K562 (cell line): Measurements from ENCODE around the gene ST8SIA2. TPM values are rescaled to one million over a fixed set of nuclear protein-coding genes. Genes with fewer than 3 reads are reported as not detected.

Source experiments
- AFF4 ChIP-seq: sonication (generic); formaldehyde crosslinking; IDR thresholded peaks from 2 replicates; pipeline ENCODE4 v1.8.0; 2023; ENCODE audit warnings: mild to moderate bottlenecking, missing genetic modification reagents
- C11orf30 ChIP-seq: fragments of 450-650 bp; IDR thresholded peaks from 2 replicates; pipeline ENCODE4 v1.6.1; 2016; ENCODE audit warnings: low read depth, mild to moderate bottlenecking
- CXXC5 ChIP-seq: fragments of 250-450 bp; sonication (Bioruptor Pico); IDR thresholded peaks from 2 replicates; pipeline ENCODE4 v1.8.0; 2022; ENCODE audit warnings: inconsistent platforms, mild to moderate bottlenecking, moderate library complexity
- EP300 ChIP-seq: IDR thresholded peaks from 2 replicates; pipeline ENCODE4 v1.6.1; 2012; ENCODE audit warnings: low read length, improper control_type of control experiment
- FOSL1 ChIP-seq: fragments of 200-800 bp; sonication (Bioruptor generic); conservative IDR thresholded peaks from 2 replicates; pipeline ENCODE4 v1.6.1; 2016; ENCODE audit warnings: missing genetic modification characterization, missing compliant biosample characterization
- JUNB ChIP-seq: fragments of 450-650 bp; formaldehyde crosslinking; conservative IDR thresholded peaks from 2 replicates; pipeline ENCODE4 v1.4.0; 2020; ENCODE audit warnings: mild to moderate bottlenecking
- NONO ChIP-seq, 2 experiments: fragments of 200-400 bp in 1 of 2; fragments of 450-650 bp in 1 of 2; formaldehyde crosslinking in 1 of 2; IDR thresholded peaks; 2 replicates each; pipeline ENCODE4 v1.6.1; 2017; ENCODE audit warnings: low read depth in 2 of 2, mild to moderate bottlenecking in 2 of 2, moderate library complexity in 2 of 2, low read length in 1 of 2
- NR2C2 ChIP-seq, 2 experiments: fragments of 200-800 bp in 1 of 2; sonication (Bioruptor generic) in 1 of 2; sonication (generic) in 1 of 2; formaldehyde crosslinking in 1 of 2; IDR thresholded peaks; 2 replicates each; pipeline versions ENCODE4 v1.6.1 to v1.8.0; 2016 to 2022; ENCODE audit warnings: mild to moderate bottlenecking in 1 of 2, missing compliant biosample characterization in 1 of 2, missing genetic modification characterization in 1 of 2, missing genetic modification reagents in 1 of 2
- NR4A1 ChIP-seq, 2 experiments: fragments of 250-450 bp in 1 of 2; fragments of 450-650 bp in 1 of 2; sonication (Bioruptor Pico) in 1 of 2; IDR thresholded peaks; 2 replicates each; pipeline versions ENCODE4 v1.4.0 to v1.6.1; 2016 to 2020; ENCODE audit warnings: mild to moderate bottlenecking in 2 of 2, missing compliant biosample characterization in 1 of 2, missing genetic modification characterization in 1 of 2, moderate library complexity in 1 of 2
- STAT6 ChIP-seq: sonication (generic); formaldehyde crosslinking; IDR thresholded peaks from 2 replicates; pipeline ENCODE4 v1.8.1; 2023; ENCODE audit warnings: mild to moderate bottlenecking, missing genetic modification reagents
- TEAD2 ChIP-seq: fragments of 450-650 bp; IDR thresholded peaks from 2 replicates; pipeline ENCODE4 v1.6.1; 2016; ENCODE audit warnings: missing genetic modification characterization, control low read depth, missing compliant biosample characterization
- ZNF212 ChIP-seq: fragments of 450-650 bp; formaldehyde crosslinking; IDR thresholded peaks from 2 replicates; pipeline ENCODE4 v1.4.0; 2020; ENCODE audit warnings: mild to moderate bottlenecking
- ZSCAN29 ChIP-seq: fragments of 450-650 bp; IDR thresholded peaks from 2 replicates; pipeline ENCODE4 v1.6.1; 2017
- polyA plus RNA-seq, 8 experiments: library from polyadenylated mRNA; depleted of rRNA in 4 of 8; stranded (reverse) in 5 of 8; unstranded in 3 of 8; fragments of >200 nt; fragmentation: Nextera tagmentation in 2 of 8; fragmentation: Illumina TruSeq in 1 of 8; extraction: Ambion mirVana in 2 of 8; extraction: Trizol in 1 of 8; gene quantifications; 2 replicates each; pipeline versions ENCODE4 v1.2.1 to v1.2.3, GENCODE V29; 2011 to 2014; ENCODE audit warnings: inconsistent platforms in 1 of 8, missing spikeins in 1 of 8
- total RNA-seq, 7 experiments: library from RNA; depleted of rRNA in 6 of 7; stranded (reverse); fragments of >200 nt in 6 of 7; fragmentation: Illumina TruSeq in 2 of 7; extraction: Trizol in 2 of 7; gene quantifications; 2 replicates each; pipeline versions ENCODE4 v1.2.1 to v1.2.3, GENCODE V29; 2011 to 2021; ENCODE audit warnings: low replicate concordance in 1 of 7
- TF ChIP-seq, protein P1 (sequence below): fragments of 450-650 bp; IDR thresholded peaks from 2 replicates; pipeline ENCODE4 v1.6.1; 2018; ENCODE audit not compliant: partially characterized antibody
- TF ChIP-seq, protein P2 (sequence below), 2 experiments: fragments of 450-650 bp in 1 of 2; sonication (generic) in 1 of 2; formaldehyde crosslinking in 1 of 2; IDR thresholded peaks in 1 of 2; conservative IDR thresholded peaks in 1 of 2; 2 replicates each; pipeline versions ENCODE4 v1.6.1 to v1.8.1; 2016 to 2023; ENCODE audit warnings: mild to moderate bottlenecking in 2 of 2, moderate library complexity in 2 of 2, inconsistent platforms in 1 of 2, missing genetic modification reagents in 1 of 2

Gene ST8SIA2
- total and polyA plus RNA-seq, 9 of the 15 experiments (the other 6 are each of a cell fraction or from before 2014, with no cell fraction given): not detected

- TF ChIP-seq AFF4 (no peak), TEAD2 (tag) (0 out of 2 replicates have a peak, but pooled peaks have one; percentile 30), CXXC5 (CRISPR knock-in tag) (no peak), JUNB (CRISPR knock-in tag) (peak; percentile 67), NONO (IDR thresholded peaks at IDR 0.05; ENCODE audit: low read depth in 2 of 2, low read length in 1 of 2) (no peak), NR2C2 (CRISPR knock-in tag; IDR thresholded peaks at IDR 0.05) (no peak), NR2C2 (tag; IDR thresholded peaks at IDR 0.05) (no peak), FOSL1 (peak; percentile 90), STAT6 (CRISPR knock-in tag) (no peak), NR4A1 (CRISPR knock-in tag; IDR thresholded peaks at IDR 0.05) (no peak), NR4A1 (tag; IDR thresholded peaks at IDR 0.05) (no peak), ZSCAN29 (no peak), EP300 (0 out of 2 replicates have a peak, but pooled peaks have one; percentile 14), ZNF212 (CRISPR knock-in tag) (no peak), C11orf30 (peak; percentile 100)
- TF ChIP-seq, protein P1, sequence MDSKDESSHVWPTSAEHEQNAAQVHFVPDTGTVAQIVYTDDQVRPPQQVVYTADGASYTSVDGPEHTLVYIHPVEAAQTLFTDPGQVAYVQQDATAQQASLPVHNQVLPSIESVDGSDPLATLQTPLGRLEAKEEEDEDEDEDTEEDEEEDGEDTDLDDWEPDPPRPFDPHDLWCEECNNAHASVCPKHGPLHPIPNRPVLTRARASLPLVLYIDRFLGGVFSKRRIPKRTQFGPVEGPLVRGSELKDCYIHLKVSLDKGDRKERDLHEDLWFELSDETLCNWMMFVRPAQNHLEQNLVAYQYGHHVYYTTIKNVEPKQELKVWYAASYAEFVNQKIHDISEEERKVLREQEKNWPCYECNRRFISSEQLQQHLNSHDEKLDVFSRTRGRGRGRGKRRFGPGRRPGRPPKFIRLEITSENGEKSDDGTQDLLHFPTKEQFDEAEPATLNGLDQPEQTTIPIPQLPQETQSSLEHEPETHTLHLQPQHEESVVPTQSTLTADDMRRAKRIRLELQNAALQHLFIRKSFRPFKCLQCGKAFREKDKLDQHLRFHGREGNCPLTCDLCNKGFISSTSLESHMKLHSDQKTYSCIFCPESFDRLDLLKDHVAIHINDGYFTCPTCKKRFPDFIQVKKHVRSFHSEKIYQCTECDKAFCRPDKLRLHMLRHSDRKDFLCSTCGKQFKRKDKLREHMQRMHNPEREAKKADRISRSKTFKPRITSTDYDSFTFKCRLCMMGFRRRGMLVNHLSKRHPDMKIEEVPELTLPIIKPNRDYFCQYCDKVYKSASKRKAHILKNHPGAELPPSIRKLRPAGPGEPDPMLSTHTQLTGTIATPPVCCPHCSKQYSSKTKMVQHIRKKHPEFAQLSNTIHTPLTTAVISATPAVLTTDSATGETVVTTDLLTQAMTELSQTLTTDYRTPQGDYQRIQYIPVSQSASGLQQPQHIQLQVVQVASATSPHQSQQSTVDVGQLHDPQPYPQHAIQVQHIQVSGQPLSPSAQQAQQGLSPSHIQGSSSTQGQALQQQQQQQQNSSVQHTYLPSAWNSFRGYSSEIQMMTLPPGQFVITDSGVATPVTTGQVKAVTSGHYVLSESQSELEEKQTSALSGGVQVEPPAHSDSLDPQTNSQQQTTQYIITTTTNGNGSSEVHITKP: no peak
- TF ChIP-seq, protein P2, sequence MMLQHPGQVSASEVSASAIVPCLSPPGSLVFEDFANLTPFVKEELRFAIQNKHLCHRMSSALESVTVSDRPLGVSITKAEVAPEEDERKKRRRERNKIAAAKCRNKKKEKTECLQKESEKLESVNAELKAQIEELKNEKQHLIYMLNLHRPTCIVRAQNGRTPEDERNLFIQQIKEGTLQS (IDR thresholded peaks at IDR 0.05): peak; percentile 83
- TF ChIP-seq, protein P2 (CRISPR knock-in tag; conservative IDR thresholded peaks at IDR 0.05): no peak
Measured at GRCh38 chr15:92429378-92430068, 35.8 kb downstream of the ST8SIA2 start (continued).
